H1 (cell line): ENCODE measurements around the gene TSKU. TPM values are rescaled to one million over a fixed set of nuclear protein-coding genes. Genes with fewer than 3 reads are reported as not detected.

Source experiments
- CTCF ChIA-PET: fragments of 300-600 bp; sonication (Branson Sonifier 250); formaldehyde crosslinking; loops from one replicate; lab custom pipeline; 2021; ENCODE audit not compliant: partially characterized antibody; lab: Charles Lee
- POLR2A ChIA-PET: fragments of 300-600 bp; sonication (Branson Sonifier 250); formaldehyde crosslinking; loops from one replicate; lab custom pipeline; 2021; ENCODE audit warnings: inconsistent platforms; ENCODE audit not compliant: partially characterized antibody; lab: Charles Lee
- DNase-seq, 2 experiments: peaks; one replicate each; pipeline versions ENCODE4 v3.0.0 to v3.0.0-alpha.2; 2010 to 2022; ENCODE audit warnings: low spot score in 2 of 2, low read depth in 1 of 2, mixed read lengths in 1 of 2
- FAIRE-seq: peaks from 2 replicates; lab custom pipeline; 2011; peaks lifted over from hg19 to GRCh38; lab: Jason Lieb, UNC
- H2AFZ ChIP-seq: 2 replicates; pipeline ENCODE4 v1.8.1; 2012; ENCODE audit warnings: low read length, inconsistent platforms
- H2AK5ac ChIP-seq: 2 replicates; pipeline ENCODE4 v1.6.1; 2013; ENCODE audit warnings: low read depth, low read length
- H2BK120ac ChIP-seq: replicated peaks from 2 replicates; pipeline ENCODE3; 2013; ENCODE audit warnings: low read depth, low read length, inconsistent platforms
- H2BK12ac ChIP-seq: 2 replicates; pipeline ENCODE4 v1.6.1; 2013; ENCODE audit warnings: low read depth, low read length
- H2BK15ac ChIP-seq: 2 replicates; pipeline ENCODE4 v1.6.1; 2013; ENCODE audit warnings: low read length
- H2BK20ac ChIP-seq: 2 replicates; pipeline ENCODE4 v1.6.1; 2013; ENCODE audit warnings: low read length
- H2BK5ac ChIP-seq: 2 replicates; pipeline ENCODE4 v1.6.1; 2013; ENCODE audit warnings: low read depth, low read length
- H3K14ac ChIP-seq: 2 replicates; pipeline ENCODE4 v1.6.1; 2013; ENCODE audit warnings: inconsistent platforms; ENCODE audit not compliant: insufficient read length
- H3K18ac ChIP-seq: 2 replicates; pipeline ENCODE4 v1.6.1; 2013; ENCODE audit warnings: low read length; ENCODE audit errors: extremely low read depth
- H3K23ac ChIP-seq: 2 replicates; pipeline ENCODE4 v1.6.1; 2013; ENCODE audit warnings: inconsistent platforms; ENCODE audit not compliant: insufficient read length
- H3K23me2 ChIP-seq: 2 replicates; pipeline ENCODE4 v1.6.1; 2013; ENCODE audit warnings: low read depth, low read length
- H3K27ac ChIP-seq: 2 replicates; pipeline ENCODE4 v1.6.1; 2011; ENCODE audit warnings: low read depth, low read length, inconsistent platforms
- H3K27me3 ChIP-seq, 4 experiments: replicated peaks in 1 of 4; 1 replicate in 1 of 4; 2 replicates in 3 of 4; pipeline versions ENCODE4 v1.6.1 to v1.8.1; 2011 to 2013; ENCODE audit warnings: low read length in 3 of 4, mild to moderate bottlenecking in 3 of 4, inconsistent platforms in 2 of 4, mixed read lengths in 2 of 4, moderate library complexity in 1 of 4; ENCODE audit not compliant: control insufficient read depth in 3 of 4, insufficient read depth in 3 of 4; ENCODE audit errors: extremely low read depth in 1 of 4
- H3K36me3 ChIP-seq, 4 experiments: 2 replicates each; pipeline versions ENCODE4 v1.6.1 to v1.8.1; 2011 to 2013; ENCODE audit warnings: mild to moderate bottlenecking in 4 of 4, low read length in 3 of 4, moderate library complexity in 2 of 4, control low read depth in 1 of 4, inconsistent platforms in 1 of 4; ENCODE audit not compliant: insufficient read depth in 4 of 4, control insufficient read depth in 2 of 4
- H3K4ac ChIP-seq: replicated peaks from 2 replicates; pipeline ENCODE3; 2013; ENCODE audit warnings: low read length, low read depth, mixed read lengths, inconsistent platforms; ENCODE audit not compliant: insufficient read length
- H3K4me1 ChIP-seq, 4 experiments: replicated peaks in 1 of 4; 1 replicate in 1 of 4; 2 replicates in 3 of 4; pipeline versions ENCODE4 v1.6.1 to v1.8.1; 2011 to 2013; ENCODE audit warnings: low read length in 3 of 4, inconsistent platforms in 2 of 4, mixed read lengths in 1 of 4; ENCODE audit not compliant: insufficient read depth in 4 of 4, control insufficient read depth in 3 of 4
- H3K4me2 ChIP-seq, 2 experiments: 2 replicates each; pipeline versions ENCODE4 v1.6.1 to v1.8.1; 2011 to 2013; ENCODE audit warnings: low read depth in 2 of 2, low read length in 2 of 2, control low read depth in 1 of 2, inconsistent platforms in 1 of 2, mild to moderate bottlenecking in 1 of 2; ENCODE audit not compliant: insufficient read depth in 1 of 2
- H3K4me3 ChIP-seq, 4 experiments: fragments of 200-600, 300-600 bp in 1 of 4; sonication (generic), shearing (Covaris generic), sonication (Bioruptor Twin) in 1 of 4; 2 replicates each; pipeline versions ENCODE4 v1.5.1 to v1.8.1; 2011 to 2016; ENCODE audit warnings: low read length in 4 of 4, low read depth in 3 of 4, control low read depth in 2 of 4, inconsistent platforms in 2 of 4, mild to moderate bottlenecking in 2 of 4, mixed read lengths in 1 of 4, moderate library complexity in 1 of 4; ENCODE audit not compliant: insufficient read depth in 2 of 4; ENCODE audit errors: extremely low read depth in 1 of 4
- H3K56ac ChIP-seq: replicated peaks from 2 replicates; pipeline ENCODE3; 2013; ENCODE audit warnings: low read depth, mild to moderate bottlenecking, mixed read lengths, low read length, inconsistent platforms; ENCODE audit not compliant: insufficient read length
- H3K79me1 ChIP-seq: 2 replicates; pipeline ENCODE4 v1.6.1; 2013; ENCODE audit warnings: low read depth, low read length, control low read depth
- H3K79me2 ChIP-seq, 2 experiments: 2 replicates each; pipeline versions ENCODE4 v1.6.1 to v1.8.1; 2012 to 2013; ENCODE audit warnings: low read length in 2 of 2, mild to moderate bottlenecking in 2 of 2, inconsistent platforms in 1 of 2; ENCODE audit not compliant: insufficient read depth in 2 of 2, control insufficient read depth in 1 of 2
- H3K9ac ChIP-seq, 4 experiments: replicated peaks in 1 of 4; 1 replicate in 1 of 4; 2 replicates in 3 of 4; pipeline versions ENCODE4 v1.6.1 to v1.8.1; 2011 to 2013; ENCODE audit warnings: low read depth in 3 of 4, low read length in 3 of 4, control low read depth in 2 of 4, mild to moderate bottlenecking in 2 of 4, moderate library complexity in 2 of 4, inconsistent platforms in 1 of 4; ENCODE audit errors: extremely low read depth in 1 of 4
- H3K9me3 ChIP-seq, 2 experiments: 2 replicates each; pipeline versions ENCODE4 v1.6.1 to v1.8.1; 2012 to 2013; ENCODE audit warnings: mild to moderate bottlenecking in 2 of 2, moderate library complexity in 2 of 2, control low read depth in 1 of 2, inconsistent platforms in 1 of 2, low read depth in 1 of 2, low read length in 1 of 2, mixed read lengths in 1 of 2; ENCODE audit not compliant: insufficient read depth in 2 of 2
- H4K20me1 ChIP-seq, 2 experiments: replicated peaks in 1 of 2; 2 replicates each; pipeline versions ENCODE3 to v1.8.1; 2011 to 2013; ENCODE audit warnings: inconsistent platforms in 2 of 2, low read length in 2 of 2, mild to moderate bottlenecking in 1 of 2; ENCODE audit not compliant: insufficient read depth in 2 of 2, control insufficient read depth in 1 of 2
- H4K5ac ChIP-seq: 2 replicates; pipeline ENCODE4 v1.6.1; 2013; ENCODE audit warnings: low read length, low read depth, mixed read lengths, inconsistent platforms; ENCODE audit not compliant: insufficient read length
- H4K8ac ChIP-seq: 2 replicates; pipeline ENCODE4 v1.8.0; 2013; ENCODE audit warnings: mild to moderate bottlenecking, moderate library complexity, low read length, inconsistent platforms; ENCODE audit not compliant: insufficient read depth; ENCODE audit errors: extremely low read depth
- H4K91ac ChIP-seq: replicated peaks from 2 replicates; pipeline ENCODE3; 2013; ENCODE audit warnings: low read length, mixed read lengths, inconsistent platforms; ENCODE audit not compliant: insufficient read length
- CBX8 ChIP-seq: fragments of 300-800, 300-1000 bp; sonication (generic); IDR thresholded peaks from 2 replicates; pipeline ENCODE4 v1.7.1; 2016; ENCODE audit warnings: low read depth, low read length, borderline replicate concordance
- CEBPB ChIP-seq: IDR thresholded peaks from 2 replicates; pipeline ENCODE4 v1.6.1; 2012; ENCODE audit warnings: low read depth, low read length
- CREB1 ChIP-seq: IDR thresholded peaks from 2 replicates; pipeline ENCODE4 v1.6.1; 2012; ENCODE audit warnings: inconsistent platforms
- CTBP2 ChIP-seq: IDR thresholded peaks from 2 replicates; pipeline ENCODE4 v1.7.0; 2011; ENCODE audit warnings: borderline replicate concordance, mild to moderate bottlenecking, moderate library complexity, mixed read lengths, low read length; ENCODE audit not compliant: insufficient read depth, insufficient read length
- EP300 ChIP-seq, 2 experiments: IDR thresholded peaks; 1 replicate in 1 of 2; 2 replicates in 1 of 2; pipeline ENCODE4 v1.6.1; 2011 to 2012; ENCODE audit warnings: low read depth in 2 of 2, low read length in 2 of 2, mild to moderate bottlenecking in 2 of 2, borderline replicate concordance in 1 of 2, inconsistent platforms in 1 of 2, moderate library complexity in 1 of 2
- POLR2AphosphoS5 ChIP-seq: IDR thresholded peaks from 2 replicates; pipeline ENCODE4 v1.6.1; 2011; ENCODE audit warnings: low read depth, low read length
- RFX5 ChIP-seq: IDR thresholded peaks from 2 replicates; pipeline ENCODE4 v1.6.1; 2011; ENCODE audit warnings: low read depth, low read length, improper control_type of control experiment, borderline replicate concordance
- WGBS, 2 experiments: shearing (Covaris generic) in 1 of 2; methylation state at CpG; one replicate each; pipeline versions ENCODE4 v1.1.6 to v1.1.7; 2013 to 2015; ENCODE audit warnings: low lambda C conversion rate in 2 of 2, mixed read lengths in 2 of 2, inconsistent platforms in 1 of 2, low coverage in 1 of 2, missing lambda C conversion rate in 1 of 2; ENCODE audit not compliant: insufficient replicate concordance in 2 of 2, insufficient coverage in 1 of 2, insufficient read length in 1 of 2; ENCODE audit errors: extremely low coverage in 1 of 2, missing lambda C conversion rate in 1 of 2; 5-methylcytosine and 5-hydroxymethylcytosine counted together
- polyA plus RNA-seq, 7 experiments: library from polyadenylated mRNA; depleted of rRNA in 3 of 7; stranded (reverse) in 5 of 7; unstranded in 2 of 7; fragments of >200 nt in 5 of 7; fragments of 200-250 nt in 2 of 7; gene quantifications; 1 replicate in 5 of 7; 2 replicates in 1 of 7; 4 replicates in 1 of 7; pipeline versions ENCODE4 v1.2.1 to v1.2.3, GENCODE V29; 2011 to 2013; ENCODE audit warnings: missing spikeins in 2 of 7, mixed read lengths in 2 of 7
- total RNA-seq: library from RNA; stranded (reverse); fragmentation: NEBNext Ultra II Directional; extraction: Animal tissue kit (Norgen Biotek cat#: 25700); gene quantifications from 2 replicates; pipeline ENCODE4 v1.2.1, GENCODE V29; 2021

The TSKU gene
- total and polyA plus RNA-seq, 2 of the 8 experiments (the other 6 are each of a cell fraction or from before 2014, with no cell fraction given), result 22.8 to 28.4 TPM

DNA sequence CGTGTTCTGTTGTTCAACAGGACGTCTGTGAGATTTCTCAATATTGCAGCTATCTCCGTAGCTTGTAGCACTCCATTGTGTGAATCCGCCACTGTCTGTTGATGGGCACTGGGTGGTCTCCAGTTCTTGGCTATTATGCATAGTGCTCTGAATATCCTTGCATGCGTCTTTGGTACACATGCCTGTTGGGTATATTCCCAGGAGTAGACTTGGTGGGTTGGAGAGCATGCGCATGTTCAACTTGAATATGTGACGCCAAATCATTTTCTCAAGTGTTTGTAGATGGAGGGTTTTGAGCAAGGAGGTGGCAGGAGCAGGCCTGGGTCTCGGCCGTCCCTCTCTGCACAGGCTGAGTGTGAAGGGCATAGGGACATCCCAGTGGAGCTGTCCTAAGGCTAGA is 24.8 kb upstream of the TSKU start:
- Histone ChIP-seq H4K20me1 (no peaks in the 10 kb centered on the region), H3K36me3 (no peaks in the 10 kb centered on the region), H3K79me1 (no peaks in the 10 kb centered on the region), H3K9me3 (no peaks in the 10 kb centered on the region), H4K91ac (no peak overlapping the region), H3K23ac (no peak overlapping the region), H4K8ac (no peak overlapping the region; the same call in 1 of the 2 replicates), H3K23me2 (no peaks in the 10 kb centered on the region), H3K4me1 (peaks cover 0 to 8% (median 2%) of the 10 kb centered on the region in 4 experiments; a peak in 2 of 7 replicates), H2BK5ac (no peak overlapping the region), H3K14ac (no peak overlapping the region), H2BK20ac (no peak overlapping the region), H3K9ac (no peak overlapping the region), H3K56ac (no peak overlapping the region), H3K4ac (no peak overlapping the region), H3K4me2 (peak overlapping the region in 1 of 2 experiments; percentile 12; a peak in 1 of 4 replicates), H3K79me2 (no peaks in the 10 kb centered on the region), H2BK15ac (no peak overlapping the region; the same call in 1 of the 2 replicates), H3K27ac (no peak overlapping the region), H3K4me3 (no peak overlapping the region), H4K5ac (no peak overlapping the region), H2AK5ac (peak overlapping the region; percentile 67; the same call in 1 of the 2 replicates), H2BK12ac (peak overlapping the region; percentile 1; the same call in 1 of the 2 replicates), H3K27me3 (0 out of 7 replicates have a peak, but pooled peaks cover 0 to 3% (median 0%) of the 10 kb centered on the region in 4 experiments), H2BK120ac (no peak overlapping the region), H3K18ac (peak overlapping the region; percentile 11; the same call in 1 of the 2 replicates), H2AFZ (no peak overlapping the region)
- 86% methylated on average over 9 of the region's 9 CpGs; no CpG with 5 or more reads in 1 of the 2 experiments for WGBS, 2 experiments
- no peak for FAIRE-seq
- no peak for DNase-seq
- POLR2A ChIA-PET, result interaction anchor here (1.2 to 1.4 kb wide), 2 partner anchors 9 to 12 kb away, joined by 3 read pairs; no protein-coding TSS in a partner anchor
- CTCF ChIA-PET, result interaction anchor here (0.6 to 2.4 kb wide), 13 partner anchors 10 to 160 kb away, joined by 3 to 13 read pairs (median 3); no protein-coding TSS in a partner anchor
- TF ChIP-seq RFX5 (no peak), EP300 (IDR thresholded peaks at IDR 0.05; ENCODE audit: borderline replicate concordance in 1 of 2, low read depth in 2 of 2, low read length in 2 of 2) (no peak), CEBPB (no peak), CTBP2 (no peak), POLR2AphosphoS5 (no peak), CREB1 (no peak), CBX8 (no peak)
